HG03139 (cell line): ENCODE results near the gene ARID1B.

Source experiments
- ATAC-seq: cut with Tn5 transposase; IDR thresholded peaks from one replicate; pipeline ENCODE4 v1.9.1; 2021; ENCODE audit not compliant: unreplicated experiment

The ARID1B gene

GRCh38 chr6:156773935-156774852 is 3.0 kb upstream of the ARID1B start:
- no peak for ATAC-seq

- no peak for ATAC-seq
Observed at GRCh38 chr6:156774863-156775405, 2.2 kb upstream of the ARID1B start.

DNA sequence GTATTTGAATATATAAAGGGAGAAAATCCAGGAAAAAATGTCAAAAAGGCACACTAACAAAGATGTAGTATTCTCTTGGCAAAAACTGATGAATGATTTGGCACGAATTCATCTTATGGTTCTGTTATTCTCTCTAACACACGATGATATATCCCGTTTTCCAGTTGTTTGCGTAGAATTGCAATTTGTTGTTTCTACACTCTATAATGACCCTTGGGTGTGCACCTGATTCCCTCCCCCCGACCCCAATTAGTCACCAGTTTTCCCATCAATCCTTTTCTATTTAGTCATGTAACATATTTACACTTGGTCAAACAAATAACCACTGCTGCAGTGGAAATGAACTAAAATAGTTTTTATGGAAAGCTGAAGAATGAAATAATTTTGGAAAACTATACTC is 1.5 kb upstream of the ARID1B start:
- no peak for ATAC-seq

DNA sequence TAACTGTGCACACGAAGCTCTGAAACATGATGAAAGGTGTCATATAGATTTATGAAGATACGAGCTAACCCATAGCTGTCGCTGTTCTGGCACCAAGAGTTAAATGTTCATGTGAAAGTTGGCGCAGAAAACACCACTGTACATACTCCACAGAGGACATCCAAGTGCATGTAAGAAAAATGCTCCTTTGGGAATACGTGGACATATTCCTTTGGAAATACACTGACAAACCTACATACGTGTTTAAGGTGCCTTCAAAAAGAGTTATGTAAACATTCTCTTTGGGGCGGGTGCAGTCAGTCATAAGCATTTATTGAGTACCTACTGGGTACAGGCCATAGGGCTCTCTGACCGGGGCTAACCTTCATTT is 723 bp upstream of the ARID1B start:
- no peak for ATAC-seq

DNA sequence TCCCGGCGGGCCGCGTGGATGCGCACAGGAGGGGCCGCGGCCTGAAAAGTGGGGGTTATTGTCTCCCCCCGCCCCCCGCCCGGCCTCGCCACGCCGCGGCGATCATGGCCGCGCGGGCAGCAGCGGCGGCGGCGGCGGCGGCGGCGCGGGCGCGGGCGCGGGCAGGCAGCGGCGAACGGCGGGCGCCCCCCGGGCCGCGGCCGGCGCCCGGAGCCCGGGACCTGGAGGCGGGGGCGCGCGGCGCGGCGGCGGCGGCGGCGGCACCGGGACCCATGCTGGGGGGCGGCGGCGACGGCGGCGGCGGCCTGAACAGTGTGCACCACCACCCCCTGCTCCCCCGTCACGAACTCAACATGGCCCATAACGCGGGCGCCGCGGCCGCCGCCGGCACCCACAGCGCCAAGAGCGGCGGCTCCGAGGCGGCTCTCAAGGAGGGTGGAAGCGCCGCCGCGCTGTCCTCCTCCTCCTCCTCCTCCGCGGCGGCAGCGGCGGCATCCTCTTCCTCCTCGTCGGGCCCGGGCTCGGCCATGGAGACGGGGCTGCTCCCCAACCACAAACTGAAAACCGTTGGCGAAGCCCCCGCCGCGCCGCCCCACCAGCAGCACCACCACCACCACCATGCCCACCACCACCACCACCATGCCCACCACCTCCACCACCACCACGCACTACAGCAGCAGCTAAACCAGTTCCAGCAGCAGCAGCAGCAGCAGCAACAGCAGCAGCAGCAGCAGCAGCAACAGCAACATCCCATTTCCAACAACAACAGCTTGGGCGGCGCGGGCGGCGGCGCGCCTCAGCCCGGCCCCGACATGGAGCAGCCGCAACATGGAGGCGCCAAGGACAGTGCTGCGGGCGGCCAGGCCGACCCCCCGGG is 637 bp downstream of the ARID1B start:
- peak; percentile 9 for ATAC-seq

DNA sequence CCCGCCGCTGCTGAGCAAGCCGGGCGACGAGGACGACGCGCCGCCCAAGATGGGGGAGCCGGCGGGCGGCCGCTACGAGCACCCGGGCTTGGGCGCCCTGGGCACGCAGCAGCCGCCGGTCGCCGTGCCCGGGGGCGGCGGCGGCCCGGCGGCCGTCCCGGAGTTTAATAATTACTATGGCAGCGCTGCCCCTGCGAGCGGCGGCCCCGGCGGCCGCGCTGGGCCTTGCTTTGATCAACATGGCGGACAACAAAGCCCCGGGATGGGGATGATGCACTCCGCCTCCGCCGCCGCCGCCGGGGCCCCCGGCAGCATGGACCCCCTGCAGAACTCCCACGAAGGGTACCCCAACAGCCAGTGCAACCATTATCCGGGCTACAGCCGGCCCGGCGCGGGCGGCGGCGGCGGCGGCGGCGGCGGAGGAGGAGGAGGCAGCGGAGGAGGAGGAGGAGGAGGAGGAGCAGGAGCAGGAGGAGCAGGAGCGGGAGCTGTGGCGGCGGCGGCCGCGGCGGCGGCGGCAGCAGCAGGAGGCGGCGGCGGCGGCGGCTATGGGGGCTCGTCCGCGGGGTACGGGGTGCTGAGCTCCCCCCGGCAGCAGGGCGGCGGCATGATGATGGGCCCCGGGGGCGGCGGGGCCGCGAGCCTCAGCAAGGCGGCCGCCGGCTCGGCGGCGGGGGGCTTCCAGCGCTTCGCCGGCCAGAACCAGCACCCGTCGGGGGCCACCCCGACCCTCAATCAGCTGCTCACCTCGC is 1.5 kb downstream of the ARID1B start:
- no peak for ATAC-seq

GRCh38 chr6:156779206-156780094 is 2.3 kb downstream of the ARID1B start:
- ATAC-seq, result no peak

- peak; percentile 46 for ATAC-seq
Observed at GRCh38 chr6:156780102-156780641, 3.0 kb downstream of the ARID1B start.

- no peak for ATAC-seq
Observed at GRCh38 chr6:156780962-156781853, 4.0 kb downstream of the ARID1B start.

DNA sequence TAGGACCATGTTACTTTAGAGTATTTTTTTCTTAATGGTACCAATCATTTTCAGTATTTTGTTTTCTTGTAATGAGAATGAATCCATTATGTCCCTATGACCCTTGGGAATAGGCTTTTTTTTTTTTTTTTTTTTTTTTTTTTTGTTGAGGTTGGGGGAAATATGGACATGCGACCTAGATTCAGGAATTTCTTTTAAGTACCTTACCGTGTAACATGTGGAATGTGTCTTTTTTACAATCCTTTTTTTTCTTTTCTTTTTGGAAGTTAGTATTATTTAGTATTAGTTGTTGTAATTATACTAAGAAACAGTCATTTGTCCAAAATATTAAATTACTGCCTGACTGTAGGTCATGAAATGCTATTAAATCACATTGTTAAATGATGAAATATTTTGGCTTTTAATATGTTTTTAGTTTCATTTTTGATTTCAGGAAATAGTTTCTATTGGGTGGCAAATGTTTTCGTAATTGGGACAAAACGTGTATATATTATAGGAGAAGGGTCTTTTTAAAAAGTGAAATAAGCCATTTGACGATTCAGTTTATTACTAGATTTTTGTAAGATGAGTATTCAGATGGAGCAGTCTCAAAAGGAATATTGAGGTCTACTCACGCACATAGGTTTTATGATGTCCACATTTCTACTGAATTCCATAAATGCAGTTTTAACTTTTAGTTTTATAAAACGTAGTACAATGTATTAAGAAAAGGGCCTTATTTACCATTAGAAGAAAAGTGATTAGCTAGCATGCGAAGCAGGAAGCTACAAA is 4.9 kb downstream of the ARID1B start:
- no peak for ATAC-seq

GRCh38 chr6:156782691-156783320 is 5.6 kb downstream of the ARID1B start:
- no peak for ATAC-seq

- no peak for ATAC-seq
Observed at GRCh38 chr6:156783958-156784357, 6.8 kb downstream of the ARID1B start.

DNA sequence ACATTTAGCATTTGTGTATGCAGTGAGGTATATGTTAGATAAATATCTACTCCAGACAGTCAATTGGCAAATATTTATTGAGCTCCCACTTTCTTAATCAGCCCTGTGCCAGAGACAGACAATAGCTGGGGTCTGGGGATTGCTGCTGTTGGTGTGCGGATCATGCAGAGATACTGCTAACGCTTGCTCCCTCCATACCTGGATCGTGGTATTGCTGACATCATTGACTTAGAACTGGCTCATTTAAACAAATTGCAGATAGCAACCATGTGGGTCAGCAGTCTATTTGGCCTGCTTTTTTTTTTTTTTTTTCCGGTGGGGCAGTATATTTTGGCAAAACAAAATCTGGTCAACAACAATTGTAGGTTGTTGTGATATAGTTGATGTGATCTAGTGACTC is 9.5 kb downstream of the ARID1B start:
- ATAC-seq, result no peak

DNA sequence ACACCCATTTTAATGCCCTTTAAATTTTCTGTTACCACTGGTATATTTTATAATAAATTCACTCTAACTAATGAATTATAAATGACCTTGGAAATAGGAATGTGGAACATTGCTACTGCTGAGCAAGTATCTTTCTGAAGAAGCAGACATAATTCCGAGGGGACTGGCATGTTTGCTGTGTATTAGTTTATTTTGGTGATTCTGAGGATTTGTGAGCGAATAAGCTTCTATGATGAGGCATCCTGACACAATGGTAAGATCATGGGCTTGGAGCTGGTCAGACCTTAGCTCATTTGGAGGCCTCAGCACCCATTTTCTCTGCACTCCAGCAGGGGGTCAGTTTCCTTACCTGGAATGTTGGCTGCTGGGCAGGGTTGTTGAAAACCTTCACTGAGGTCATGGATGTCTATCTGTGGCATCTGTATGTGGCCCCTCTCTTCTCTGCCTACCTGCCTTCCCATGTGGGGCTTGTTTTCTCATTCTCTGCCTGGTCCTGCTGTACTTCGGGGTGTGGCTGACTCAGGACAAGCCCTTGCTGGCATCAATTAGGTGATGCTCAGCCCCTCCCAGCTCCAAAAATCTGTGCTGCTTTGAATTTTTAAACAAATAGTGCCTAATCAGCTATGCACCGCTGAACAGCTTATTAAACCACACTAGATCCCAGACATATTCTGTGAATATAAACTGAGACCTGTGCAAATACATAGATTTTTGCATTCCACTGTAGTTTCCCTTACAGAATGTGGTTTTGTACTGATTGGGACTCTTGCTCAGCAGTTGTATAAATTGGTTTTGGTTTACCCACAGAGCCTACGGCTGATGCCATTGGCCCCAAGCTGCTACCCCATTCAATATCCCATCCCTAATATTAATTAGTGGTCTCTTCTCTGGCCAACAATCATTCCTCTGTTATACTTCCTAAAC is 10.7 kb downstream of the ARID1B start:
- no peak for ATAC-seq

- no peak for ATAC-seq
Observed at GRCh38 chr6:156789081-156789943, 12.1 kb downstream of the ARID1B start.
